Measurements from ENCODE around the gene NOS1AP.
A peak's percentile ranks its signal among the peaks of the same experiment; 100 is the strongest.
"Not testable (repeated sequence)": the region's sequence is repeated elsewhere in the genome, so short reads cannot be mapped to it uniquely, and the experiment has no call there.

NOS1AP gene

GRCh38 chr1:162351246-162351842 lies 281.9 kb downstream of the NOS1AP start:
- FAIRE-seq, result no peak
- no peak for TF ChIP-seq POLR2A (IDR thresholded peaks at IDR 0.05; ENCODE audit: low read depth, low read length)
- no peak for DNase-seq (ENCODE audit: insufficient read length, low spot score)

- FAIRE-seq; DNase-seq (ENCODE audit: insufficient read length, low spot score): not testable (repeated sequence)
Observed at GRCh38 chr1:162351874-162352273, 282.4 kb downstream of the NOS1AP start.

GRCh38 chr1:162353078-162353477 lies 283.6 kb downstream of the NOS1AP start:
- TF ChIP-seq POU2F2 (IDR thresholded peaks at IDR 0.05; ENCODE audit: low read depth, low read length), result no peak
- TF ChIP-seq POLR2AphosphoS5 (IDR thresholded peaks at IDR 0.05; ENCODE audit: low read depth, low read length), result no peak
- TF ChIP-seq TAF1 (IDR thresholded peaks at IDR 0.05; ENCODE audit: low read depth, low read length), result no peak
- no peak for TF ChIP-seq SPI1 (IDR thresholded peaks at IDR 0.05; ENCODE audit: low read depth, low read length)
- TF ChIP-seq PAX5 (IDR thresholded peaks at IDR 0.05; ENCODE audit: insufficient read depth, low read length, severe bottlenecking), result no peak
- TF ChIP-seq POLR2A (IDR thresholded peaks at IDR 0.05; ENCODE audit: low read depth, low read length), result no peak
- DNase-seq (ENCODE audit: insufficient read length, low spot score) (no peak), FAIRE-seq (no peak)

- no peak for DNase-seq (ENCODE audit: insufficient read length, low spot score)
- TF ChIP-seq PAX5 (IDR thresholded peaks at IDR 0.05; ENCODE audit: insufficient read depth, low read length, severe bottlenecking) (no peak), POLR2A (IDR thresholded peaks at IDR 0.05; ENCODE audit: low read depth, low read length) (no peak), TAF1 (IDR thresholded peaks at IDR 0.05; ENCODE audit: low read depth, low read length) (no peak), POU2F2 (IDR thresholded peaks at IDR 0.05; ENCODE audit: low read depth, low read length) (no peak), SPI1 (IDR thresholded peaks at IDR 0.05; ENCODE audit: low read depth, low read length) (no peak), POLR2AphosphoS5 (IDR thresholded peaks at IDR 0.05; ENCODE audit: low read depth, low read length) (no peak)
- FAIRE-seq, result no peak
Observed at GRCh38 chr1:162353702-162354101, 284.2 kb downstream of the NOS1AP start.

- FAIRE-seq (no peak), DNase-seq (ENCODE audit: insufficient read length, low spot score) (no peak)
- TF ChIP-seq SPI1 (IDR thresholded peaks at IDR 0.05; ENCODE audit: low read depth, low read length) (no peak), POLR2AphosphoS5 (IDR thresholded peaks at IDR 0.05; ENCODE audit: low read depth, low read length) (no peak), POU2F2 (IDR thresholded peaks at IDR 0.05; ENCODE audit: low read depth, low read length) (no peak), POLR2A (IDR thresholded peaks at IDR 0.05; ENCODE audit: low read depth, low read length) (no peak), PAX5 (IDR thresholded peaks at IDR 0.05; ENCODE audit: insufficient read depth, low read length, severe bottlenecking) (no peak), TAF1 (IDR thresholded peaks at IDR 0.05; ENCODE audit: low read depth, low read length) (no peak)
Observed at GRCh38 chr1:162357681-162358266, 288.3 kb downstream of the NOS1AP start.

- TF ChIP-seq SPI1 (IDR thresholded peaks at IDR 0.05; ENCODE audit: low read depth, low read length), result no peak
- FAIRE-seq (no peak), DNase-seq (ENCODE audit: insufficient read length, low spot score) (no peak)
Observed at GRCh38 chr1:162358928-162359327, 289.4 kb downstream of the NOS1AP start.

GRCh38 chr1:162359523-162360236 lies 290.2 kb downstream of the NOS1AP start:
- FAIRE-seq (peak; percentile 31), DNase-seq (ENCODE audit: insufficient read length, low spot score) (no peak)
- TF ChIP-seq TAF1 (IDR thresholded peaks at IDR 0.05; ENCODE audit: low read depth, low read length) (no peak), SPI1 (IDR thresholded peaks at IDR 0.05; ENCODE audit: low read depth, low read length) (no peak), POLR2AphosphoS5 (IDR thresholded peaks at IDR 0.05; ENCODE audit: low read depth, low read length) (no peak), POLR2A (IDR thresholded peaks at IDR 0.05; ENCODE audit: low read depth, low read length) (no peak), POU2F2 (IDR thresholded peaks at IDR 0.05; ENCODE audit: low read depth, low read length) (no peak), PAX5 (IDR thresholded peaks at IDR 0.05; ENCODE audit: insufficient read depth, low read length, severe bottlenecking) (no peak)

- TF ChIP-seq POLR2AphosphoS5 (IDR thresholded peaks at IDR 0.05; ENCODE audit: low read depth, low read length), result no peak
- TF ChIP-seq PAX5 (IDR thresholded peaks at IDR 0.05; ENCODE audit: insufficient read depth, low read length, severe bottlenecking), result no peak
- TF ChIP-seq TAF1 (IDR thresholded peaks at IDR 0.05; ENCODE audit: low read depth, low read length), result no peak
- TF ChIP-seq SPI1 (IDR thresholded peaks at IDR 0.05; ENCODE audit: low read depth, low read length), result no peak
- TF ChIP-seq POU2F2 (IDR thresholded peaks at IDR 0.05; ENCODE audit: low read depth, low read length), result no peak
- no peak for TF ChIP-seq POLR2A (IDR thresholded peaks at IDR 0.05; ENCODE audit: low read depth, low read length)
- FAIRE-seq (no peak), DNase-seq (ENCODE audit: insufficient read length, low spot score) (no peak)
Observed at GRCh38 chr1:162360237-162360873, 290.9 kb downstream of the NOS1AP start.

- FAIRE-seq, result no peak
- no peak for TF ChIP-seq PAX5 (IDR thresholded peaks at IDR 0.05; ENCODE audit: insufficient read depth, low read length, severe bottlenecking)
- no peak for TF ChIP-seq POLR2AphosphoS5 (IDR thresholded peaks at IDR 0.05; ENCODE audit: low read depth, low read length)
- no peak for TF ChIP-seq TAF1 (IDR thresholded peaks at IDR 0.05; ENCODE audit: low read depth, low read length)
- TF ChIP-seq POLR2A (IDR thresholded peaks at IDR 0.05; ENCODE audit: low read depth, low read length), result no peak
- TF ChIP-seq POU2F2 (IDR thresholded peaks at IDR 0.05; ENCODE audit: low read depth, low read length), result no peak
- TF ChIP-seq SPI1 (IDR thresholded peaks at IDR 0.05; ENCODE audit: low read depth, low read length), result no peak
Observed at GRCh38 chr1:162360874-162361260, 291.4 kb downstream of the NOS1AP start.

GRCh38 chr1:162361349-162361748 lies 291.9 kb downstream of the NOS1AP start:
- TF ChIP-seq SPI1 (IDR thresholded peaks at IDR 0.05; ENCODE audit: low read depth, low read length) (no peak), POLR2AphosphoS5 (IDR thresholded peaks at IDR 0.05; ENCODE audit: low read depth, low read length) (no peak), POLR2A (IDR thresholded peaks at IDR 0.05; ENCODE audit: low read depth, low read length) (no peak), POU2F2 (IDR thresholded peaks at IDR 0.05; ENCODE audit: low read depth, low read length) (no peak), PAX5 (IDR thresholded peaks at IDR 0.05; ENCODE audit: insufficient read depth, low read length, severe bottlenecking) (no peak), TAF1 (IDR thresholded peaks at IDR 0.05; ENCODE audit: low read depth, low read length) (no peak)
- FAIRE-seq (no peak), DNase-seq (ENCODE audit: insufficient read length, low spot score) (no peak)

More at GRCh38 chr1:162360874-162361260, 291.4 kb downstream of the NOS1AP start:
- no peak for DNase-seq (ENCODE audit: insufficient read length, low spot score)
